ENCODE results near the gene CCRL2. TPM values are rescaled to one million over a fixed set of nuclear protein-coding genes. Genes with fewer than 3 reads are reported as not detected.

CCRL2 gene
- total and polyA plus RNA-seq, 5 experiments from 2014 or later = 1.1 to 2.8 (median 1.3) TPM; not detected in 1

DNA sequence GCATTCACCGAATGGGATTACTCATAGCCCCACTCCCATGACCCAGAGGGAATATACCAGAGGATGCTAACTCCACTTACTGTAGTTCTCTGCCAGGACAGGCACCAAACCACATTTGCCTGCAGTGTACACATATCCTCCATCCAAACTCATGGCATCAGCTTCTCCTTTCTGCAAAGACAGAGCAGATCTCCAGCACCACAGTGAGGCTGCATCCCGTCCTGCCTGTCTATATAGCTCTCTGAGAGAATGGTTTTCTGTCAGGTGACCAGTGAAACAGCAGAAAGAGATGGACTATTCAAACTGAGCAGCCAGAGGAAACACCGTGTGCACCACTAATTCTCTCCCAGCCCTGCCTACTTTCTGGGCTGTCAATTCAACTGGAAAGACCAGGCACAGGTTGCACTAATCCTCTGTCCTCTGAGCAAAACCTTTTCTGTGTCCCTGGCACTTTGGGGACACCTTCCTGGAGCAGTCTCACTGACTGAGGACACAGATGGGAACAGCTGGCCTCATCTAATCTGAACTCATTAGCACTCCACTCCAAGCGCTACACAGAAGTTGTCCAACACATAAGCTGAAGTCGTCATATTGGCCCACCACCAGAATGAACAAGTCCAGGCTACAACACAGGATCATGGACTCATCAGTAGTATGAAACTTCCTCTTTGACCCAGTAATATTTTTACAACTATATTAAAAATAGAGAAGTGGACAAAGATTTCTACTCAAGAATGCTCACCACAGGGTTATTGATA, 40.3 kb downstream of the CCRL2 start:
- Mint-ChIP-seq H3K4me1 (peaks cover 0 to 4% (median 0%) of the 10 kb centered on the region in 4 donors), H3K4me3 (no peak overlapping the region), H3K27ac (no peak overlapping the region), H3K9me3 (no peaks in the 10 kb centered on the region), H3K27me3 (peaks cover 0 to 6% (median 3%) of the 10 kb centered on the region in 5 donors), H3K36me3 (no peaks in the 10 kb centered on the region)
- ATAC-seq (no peak), DNase-seq (no peak)
- POLR2A ChIA-PET = no interaction called here

- ATAC-seq (no peak), DNase-seq (no peak)
- H3K9me3 Mint-ChIP-seq = no peaks in the 10 kb centered on the region
- peaks cover 0 to 1% (median 0%) of the 10 kb centered on the region in 4 donors for H3K4me1 Mint-ChIP-seq
- no peaks in the 10 kb centered on the region for H3K36me3 Mint-ChIP-seq
- no peak overlapping the region for H3K4me3 Mint-ChIP-seq
- no peak overlapping the region for H3K27ac Mint-ChIP-seq
- POLR2A ChIA-PET = no interaction called here
- H3K27me3 Mint-ChIP-seq = peaks cover 0 to 10% (median 3%) of the 10 kb centered on the region in 5 donors
These were observed 41.7 kb downstream of the CCRL2 start for GRCh38 chr3:46448721-46449120.

- no peak for ATAC-seq
- H3K4me3 Mint-ChIP-seq = no peak overlapping the region
- peaks cover 0 to 10% (median 3%) of the 10 kb centered on the region in 5 donors for H3K27me3 Mint-ChIP-seq
- DNase-seq = no peak
- H3K9me3 Mint-ChIP-seq = no peaks in the 10 kb centered on the region
- no peak overlapping the region for H3K27ac Mint-ChIP-seq
- H3K36me3 Mint-ChIP-seq = no peaks in the 10 kb centered on the region
- H3K4me1 Mint-ChIP-seq = peaks cover 0 to 3% (median 0%) of the 10 kb centered on the region in 4 donors
- POLR2A ChIA-PET = no interaction called here
These were observed 42.9 kb downstream of the CCRL2 start for GRCh38 chr3:46449755-46450552.

DNA sequence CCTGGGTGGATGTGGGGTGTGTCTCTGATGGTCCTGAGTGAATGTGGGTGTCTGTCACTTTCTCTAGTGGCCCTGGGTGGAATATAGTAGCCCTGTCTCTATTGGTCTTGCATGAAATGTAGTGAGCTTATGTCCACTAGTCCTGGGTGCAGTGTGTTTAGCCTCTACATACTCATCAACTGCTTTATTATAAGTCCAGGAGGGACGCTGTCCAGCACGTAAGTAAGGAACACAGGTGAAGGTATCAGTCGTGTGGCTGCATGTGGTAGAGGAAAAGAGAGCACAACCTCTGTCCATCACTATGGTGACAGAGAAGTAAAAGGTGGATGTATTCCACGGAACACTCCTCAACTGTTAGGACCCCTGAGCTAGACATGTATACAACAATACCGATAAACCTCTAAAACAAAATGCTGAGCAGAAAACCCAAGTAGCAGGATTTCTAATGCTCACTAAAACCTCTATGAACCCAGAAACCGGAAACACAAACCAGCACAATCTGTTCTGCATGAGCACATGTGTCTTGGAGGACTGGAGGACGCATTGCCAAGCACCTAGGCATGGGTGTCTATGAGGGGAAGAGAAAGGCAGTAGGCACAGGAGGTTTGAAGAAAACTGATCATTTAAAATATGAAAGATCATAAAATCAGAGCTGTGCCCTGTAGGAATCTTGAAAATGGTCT, 46.6 kb downstream of the CCRL2 start:
- H3K4me1 Mint-ChIP-seq = peaks cover 0 to 3% (median 0%) of the 10 kb centered on the region in 4 donors
- ATAC-seq (no peak), DNase-seq (no peak)
- H3K27me3 Mint-ChIP-seq = peaks cover 0 to 9% (median 3%) of the 10 kb centered on the region in 5 donors
- POLR2A ChIA-PET = no interaction called here
- H3K4me3 Mint-ChIP-seq = no peak overlapping the region
- H3K36me3 Mint-ChIP-seq = no peaks in the 10 kb centered on the region
- H3K9me3 Mint-ChIP-seq = peaks cover 0 to 4% (median 0%) of the 10 kb centered on the region in 9 donors
- no peak overlapping the region for H3K27ac Mint-ChIP-seq

- H3K9me3 Mint-ChIP-seq = peaks cover 0 to 4% (median 0%) of the 10 kb centered on the region in 9 donors
- DNase-seq (no peak), ATAC-seq (no peak)
- H3K36me3 Mint-ChIP-seq = no peaks in the 10 kb centered on the region
- peaks cover 0 to 4% (median 3%) of the 10 kb centered on the region in 5 donors for H3K27me3 Mint-ChIP-seq
- peak overlapping the region in 1 of 10 donors; percentile 26 for H3K27ac Mint-ChIP-seq
- H3K4me1 Mint-ChIP-seq = peaks cover 0 to 3% (median 0%) of the 10 kb centered on the region in 4 donors
- no peak overlapping the region for H3K4me3 Mint-ChIP-seq
- POLR2A ChIA-PET = no interaction called here
These were observed 47.1 kb downstream of the CCRL2 start for GRCh38 chr3:46454209-46454595.

DNA sequence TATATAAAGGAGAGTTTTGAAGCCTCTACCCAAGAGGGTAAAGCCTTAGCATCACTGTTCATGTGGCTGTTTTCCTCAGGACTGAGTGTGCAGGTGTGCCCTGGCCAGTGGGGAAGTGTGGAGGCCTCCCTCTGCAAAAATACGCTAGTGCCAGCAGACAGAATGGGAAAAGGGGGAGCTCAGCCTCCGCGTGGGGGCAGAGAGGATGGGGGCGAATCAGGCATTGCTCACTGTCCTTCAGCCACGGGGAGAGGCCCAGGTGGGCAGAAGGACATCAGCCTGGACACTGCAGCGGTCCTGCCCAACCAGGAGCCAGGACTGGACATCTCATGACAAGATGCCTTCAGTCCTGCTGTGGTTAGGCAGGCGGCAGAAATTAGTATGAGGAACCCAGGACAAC, 47.5 kb downstream of the CCRL2 start:
- ATAC-seq = no peak
- no peak for DNase-seq
- Mint-ChIP-seq H3K36me3 (no peaks in the 10 kb centered on the region), H3K27ac (peak overlapping the region in 1 of 10 donors; percentile 26), H3K4me1 (peaks cover 0 to 3% (median 0%) of the 10 kb centered on the region in 4 donors), H3K9me3 (peaks cover 0 to 4% (median 0%) of the 10 kb centered on the region in 9 donors), H3K27me3 (peaks cover 0 to 7% (median 4%) of the 10 kb centered on the region in 5 donors), H3K4me3 (no peak overlapping the region)
- POLR2A ChIA-PET = no interaction called here

- POLR2A ChIA-PET = no interaction called here
- H3K27me3 Mint-ChIP-seq = peaks cover 0 to 13% (median 7%) of the 10 kb centered on the region in 5 donors
- H3K36me3 Mint-ChIP-seq = peaks cover 0 to under 1% (median 0%) of the 10 kb centered on the region in 3 donors
- DNase-seq (no peak), ATAC-seq (no peak)
- H3K27ac Mint-ChIP-seq = no peak overlapping the region
- H3K4me1 Mint-ChIP-seq = peaks cover 0 to 3% (median 0%) of the 10 kb centered on the region in 4 donors
- no peak overlapping the region for H3K4me3 Mint-ChIP-seq
- peaks cover 0 to 4% (median 0%) of the 10 kb centered on the region in 9 donors for H3K9me3 Mint-ChIP-seq
These were observed 48.4 kb downstream of the CCRL2 start for GRCh38 chr3:46455231-46456115.

- Mint-ChIP-seq H3K4me3 (no peak overlapping the region), H3K27ac (peak overlapping the region in 2 of 10 donors; percentile 7 to 46), H3K9me3 (peaks cover 0 to 7% (median 0%) of the 10 kb centered on the region in 9 donors), H3K4me1 (peaks cover 0 to 3% (median 0%) of the 10 kb centered on the region in 4 donors), H3K27me3 (peaks cover 3 to 14% (median 10%) of the 10 kb centered on the region in 5 donors), H3K36me3 (peaks cover 0 to 6% (median 0%) of the 10 kb centered on the region in 3 donors)
- POLR2A ChIA-PET = no interaction called here
- ATAC-seq = no peak
- DNase-seq = no peak
These were observed 49.1 kb downstream of the CCRL2 start for GRCh38 chr3:46456118-46456517.

Other genes starting within 250 kb of the CCRL2 start
- under 1 TPM; 0.55 to 0.94 TPM for gene CCR1, start 198.9 kb upstream of the CCRL2 start, total RNA-seq
- 1 to 10 TPM in 1 of 3 donors, under 1 TPM in 1, not detected in 1; 0.11 to 2.0 TPM for gene CCR1, start 198.9 kb upstream of the CCRL2 start, polyA plus RNA-seq
- not detected for gene CCR3, start 164.8 kb upstream of the CCRL2 start, total RNA-seq
- gene CCR3, start 164.8 kb upstream of the CCRL2 start, polyA plus RNA-seq = not detected
- gene CCR2, start 53.1 kb upstream of the CCRL2 start, total RNA-seq = under 1 TPM in 1 of 2 experiments, not detected in 1; 0.16 TPM
- under 1 TPM in 2 of 3 donors, not detected in 1; 0.42 to 0.56 TPM for gene CCR2, start 53.1 kb upstream of the CCRL2 start, polyA plus RNA-seq
- gene CCR5, start 36.3 kb upstream of the CCRL2 start, total RNA-seq = under 1 TPM; 0.23 to 0.47 TPM
- gene CCR5, start 36.3 kb upstream of the CCRL2 start, polyA plus RNA-seq = 1 to 10 TPM in 1 of 3 donors, under 1 TPM in 1, not detected in 1; 0.27 to 4.5 TPM
- gene LTF, start 57.6 kb downstream of the CCRL2 start, total RNA-seq = not detected
- not detected for gene LTF, start 57.6 kb downstream of the CCRL2 start, polyA plus RNA-seq
- not detected for gene RTP3, start 90.7 kb downstream of the CCRL2 start, total RNA-seq
- not detected for gene RTP3, start 90.7 kb downstream of the CCRL2 start, polyA plus RNA-seq
- gene LRRC2, start 159.0 kb downstream of the CCRL2 start, total RNA-seq = under 1 TPM; 0.26 to 0.33 TPM
- gene LRRC2, start 159.0 kb downstream of the CCRL2 start, polyA plus RNA-seq = not detected
- gene FAM240A, start 205.3 kb downstream of the CCRL2 start, total RNA-seq = not detected
- gene FAM240A, start 205.3 kb downstream of the CCRL2 start, polyA plus RNA-seq = not detected